ENCODE data around the gene COL5A3.

GRCh38 chr19:10010939-10011338 is 635 bp upstream of the COL5A3 start:
- TF ChIP-seq TAF1 (IDR thresholded peaks at IDR 0.05; ENCODE audit: low read depth), result no peak
- no peak for TF ChIP-seq CTCF (IDR thresholded peaks at IDR 0.05; ENCODE audit: poor library complexity, severe bottlenecking)
- TF ChIP-seq POLR2AphosphoS5 (IDR thresholded peaks at IDR 0.05), result no peak
- TF ChIP-seq EZH2 (IDR thresholded peaks at IDR 0.05; ENCODE audit: borderline replicate concordance, insufficient read depth, low read length, poor library complexity, severe bottlenecking), result no peak

Data from neural cell (in vitro differentiated cells).